Panc1 (cell line): ENCODE measurements around the gene MORC2.

Experiments
- POLR2AphosphoS5 ChIP-seq: IDR thresholded peaks from 2 replicates; pipeline ENCODE4 v1.6.1; 2012; ENCODE audit warnings: mild to moderate bottlenecking, low read depth, low read length, moderate library complexity
- REST ChIP-seq, 2 experiments: IDR thresholded peaks; 2 replicates each; pipeline ENCODE4 v1.6.1; 2011 to 2012; ENCODE audit warnings: low read depth in 2 of 2, control low read depth in 1 of 2, low read length in 1 of 2, mild to moderate bottlenecking in 1 of 2, moderate library complexity in 1 of 2; ENCODE audit not compliant: insufficient read depth in 1 of 2
- TCF7L2 ChIP-seq: IDR thresholded peaks from 2 replicates; pipeline ENCODE4 v1.6.1; 2011; ENCODE audit warnings: mild to moderate bottlenecking, low read depth, low read length, inconsistent platforms
- TF ChIP-seq, protein P1 (sequence below): fragments of 450-650 bp; IDR thresholded peaks from 2 replicates; pipeline ENCODE4 v1.5.1; 2017; ENCODE audit warnings: mild to moderate bottlenecking

DNA sequence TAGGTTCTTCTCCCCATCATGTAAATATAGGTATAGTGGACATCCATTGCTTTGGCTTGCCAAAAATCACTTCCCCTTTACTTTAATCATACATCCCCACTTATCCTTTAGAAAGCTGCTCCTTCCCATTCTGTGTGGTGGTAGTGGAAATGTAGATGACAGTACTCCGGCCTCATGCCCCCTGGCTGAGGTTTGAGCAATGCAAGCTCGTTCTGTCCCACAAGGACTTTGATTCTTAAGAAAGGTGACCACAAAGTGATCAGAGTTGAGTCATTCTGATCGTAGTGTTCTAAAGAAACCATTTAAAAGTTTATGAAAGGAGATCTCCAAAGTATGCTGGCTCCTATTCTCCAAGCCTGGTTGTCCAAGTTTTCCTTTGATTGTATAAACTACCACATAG is 11.4 kb upstream of the MORC2 start:
- TF ChIP-seq TCF7L2, result no peak
- TF ChIP-seq, protein P1, sequence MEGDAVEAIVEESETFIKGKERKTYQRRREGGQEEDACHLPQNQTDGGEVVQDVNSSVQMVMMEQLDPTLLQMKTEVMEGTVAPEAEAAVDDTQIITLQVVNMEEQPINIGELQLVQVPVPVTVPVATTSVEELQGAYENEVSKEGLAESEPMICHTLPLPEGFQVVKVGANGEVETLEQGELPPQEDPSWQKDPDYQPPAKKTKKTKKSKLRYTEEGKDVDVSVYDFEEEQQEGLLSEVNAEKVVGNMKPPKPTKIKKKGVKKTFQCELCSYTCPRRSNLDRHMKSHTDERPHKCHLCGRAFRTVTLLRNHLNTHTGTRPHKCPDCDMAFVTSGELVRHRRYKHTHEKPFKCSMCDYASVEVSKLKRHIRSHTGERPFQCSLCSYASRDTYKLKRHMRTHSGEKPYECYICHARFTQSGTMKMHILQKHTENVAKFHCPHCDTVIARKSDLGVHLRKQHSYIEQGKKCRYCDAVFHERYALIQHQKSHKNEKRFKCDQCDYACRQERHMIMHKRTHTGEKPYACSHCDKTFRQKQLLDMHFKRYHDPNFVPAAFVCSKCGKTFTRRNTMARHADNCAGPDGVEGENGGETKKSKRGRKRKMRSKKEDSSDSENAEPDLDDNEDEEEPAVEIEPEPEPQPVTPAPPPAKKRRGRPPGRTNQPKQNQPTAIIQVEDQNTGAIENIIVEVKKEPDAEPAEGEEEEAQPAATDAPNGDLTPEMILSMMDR, result no peak
- no peak for TF ChIP-seq POLR2AphosphoS5
- no peak for TF ChIP-seq REST (IDR thresholded peaks at IDR 0.05; ENCODE audit: insufficient read depth in 1 of 2, low read depth in 2 of 2, low read length in 1 of 2)
